GM23338 (cell line): ENCODE data around the gene FAM120A. TPM values are rescaled to one million over a fixed set of nuclear protein-coding genes. Genes with fewer than 3 reads are reported as not detected.

Experiments
- ATAC-seq: fragments of 200-7000 bp; cut with Tn5 transposase; 3 replicates; pipeline ENCODE4 v1.9.1; 2020
- DNase-seq: peaks from one replicate; pipeline ENCODE4 v3.0.0-alpha.2; 2015; ENCODE audit warnings: low spot score
- H2AFZ ChIP-seq: fragments of 200-600 bp; sonication (generic); 2 replicates; pipeline ENCODE4 v1.8.0; 2016; ENCODE audit warnings: antibody characterized with exemption, mild to moderate bottlenecking, moderate library complexity
- H3F3A ChIP-seq: fragments of 200-600 bp; sonication (generic); replicated peaks from 2 replicates; pipeline ENCODE4 v1.8.0; 2017; ENCODE audit warnings: antibody characterized with exemption, mixed run types, low read depth
- H3K27ac ChIP-seq: fragments of 200-600 bp; sonication (generic); 2 replicates; pipeline ENCODE4 v1.6.1; 2016; ENCODE audit warnings: low read depth
- H3K27me3 ChIP-seq: fragments of 200-600 bp; sonication (generic); 2 replicates; pipeline ENCODE4 v1.8.0; 2016; ENCODE audit warnings: mild to moderate bottlenecking, mixed run types, moderate library complexity; ENCODE audit not compliant: insufficient read depth
- H3K36me3 ChIP-seq: fragments of 200-600 bp; sonication (generic); 2 replicates; pipeline ENCODE4 v1.8.0; 2016; ENCODE audit warnings: mild to moderate bottlenecking; ENCODE audit not compliant: insufficient read depth
- H3K4me1 ChIP-seq: fragments of 200-600 bp; sonication (generic); 2 replicates; pipeline ENCODE4 v1.8.0; 2016; ENCODE audit warnings: mild to moderate bottlenecking, moderate library complexity; ENCODE audit not compliant: insufficient read depth
- H3K4me2 ChIP-seq: fragments of 200-600 bp; sonication (generic); 2 replicates; pipeline ENCODE4 v1.7.1; 2017; ENCODE audit warnings: mixed run types
- H3K4me3 ChIP-seq: fragments of 200-600 bp; sonication (generic); 2 replicates; pipeline ENCODE4 v1.6.1; 2016; ENCODE audit warnings: mixed run types
- H3K79me2 ChIP-seq: fragments of 200-600 bp; sonication (generic); replicated peaks from 2 replicates; pipeline ENCODE4 v1.8.0; 2017; ENCODE audit warnings: mild to moderate bottlenecking; ENCODE audit not compliant: insufficient read depth
- H3K9me2 ChIP-seq: fragments of 200-600 bp; sonication (generic); 2 replicates; pipeline ENCODE4 v1.8.0; 2017; ENCODE audit not compliant: insufficient read depth
- H4K20me1 ChIP-seq: fragments of 200-600 bp; sonication (generic); replicated peaks from 2 replicates; pipeline ENCODE4 v1.8.0; 2017; ENCODE audit warnings: mild to moderate bottlenecking; ENCODE audit not compliant: insufficient read depth
- H3K27ac Mint-ChIP-seq: 2 replicates; pipeline ENCODE4 v1.8.0; 2020; ENCODE audit warnings: inconsistent platforms, mild to moderate bottlenecking, moderate library complexity, mixed read lengths
- H3K27me3 Mint-ChIP-seq: 3 replicates; pipeline ENCODE4 v1.8.0; 2022; ENCODE audit warnings: low read depth, mild to moderate bottlenecking, moderate library complexity, mixed read lengths, inconsistent platforms; ENCODE audit not compliant: insufficient read depth, poor library complexity
- H3K36me3 Mint-ChIP-seq: 3 replicates; pipeline ENCODE4 v1.8.0; 2021; ENCODE audit warnings: low read depth, mild to moderate bottlenecking, inconsistent platforms, moderate library complexity, mixed read lengths
- H3K4me1 Mint-ChIP-seq: 3 replicates; pipeline ENCODE4 v1.8.0; 2020; ENCODE audit warnings: mild to moderate bottlenecking, inconsistent platforms, mixed read lengths
- H3K4me3 Mint-ChIP-seq: 3 replicates; pipeline ENCODE4 v1.8.0; 2021; ENCODE audit warnings: moderate library complexity, mild to moderate bottlenecking, inconsistent platforms, mixed read lengths
- H3K9me3 Mint-ChIP-seq: 3 replicates; pipeline ENCODE4 v1.8.0; 2020; ENCODE audit warnings: moderate library complexity, mild to moderate bottlenecking, inconsistent platforms, mixed read lengths
- CREB1 ChIP-seq: fragments of 250-450 bp; sonication (Bioruptor Pico); IDR thresholded peaks from 2 replicates; pipeline ENCODE4 v1.5.0; 2020; ENCODE audit warnings: low read depth, mild to moderate bottlenecking, moderate library complexity
- ETS1 ChIP-seq: IDR thresholded peaks from 2 replicates; pipeline ENCODE4 v1.6.1; 2016; ENCODE audit warnings: antibody characterized with exemption
- JUNB ChIP-seq: IDR thresholded peaks from one replicate; pipeline ENCODE4 v1.6.1; 2016; ENCODE audit warnings: antibody characterized with exemption; ENCODE audit not compliant: unreplicated experiment
- NANOG ChIP-seq: IDR thresholded peaks from 2 replicates; pipeline ENCODE4 v1.6.1; 2016; ENCODE audit warnings: antibody characterized with exemption, borderline replicate concordance
- POLR2AphosphoS5 ChIP-seq: IDR thresholded peaks from 2 replicates; pipeline ENCODE4 v1.6.1; 2016; ENCODE audit warnings: antibody characterized with exemption, low read depth
- STAT1 ChIP-seq: IDR thresholded peaks from one replicate; pipeline ENCODE4 v1.6.1; 2016; ENCODE audit warnings: antibody characterized with exemption; ENCODE audit not compliant: unreplicated experiment
- ZNF114 ChIP-seq: fragments of 250-450 bp; sonication (Bioruptor Pico); IDR thresholded peaks from 2 replicates; pipeline ENCODE4 v1.5.0; 2020; ENCODE audit warnings: mild to moderate bottlenecking, moderate library complexity
- ZNF331 ChIP-seq: fragments of 250-450 bp; sonication (Bioruptor Pico); IDR thresholded peaks from 2 replicates; pipeline ENCODE4 v1.5.0; 2020; ENCODE audit warnings: low read depth, mild to moderate bottlenecking, moderate library complexity
- ZNF462 ChIP-seq: fragments of 250-450 bp; sonication (Bioruptor Pico); IDR thresholded peaks from 2 replicates; pipeline ENCODE4 v1.5.0; 2020; ENCODE audit warnings: mild to moderate bottlenecking, moderate library complexity
- long read RNA-seq: library from polyadenylated mRNA; unstranded; transcript quantifications from one replicate; pipeline ENCODE4 v2.0.0, GENCODE V29; 2020; ENCODE audit not compliant: unreplicated experiment
- polyA plus RNA-seq: library from polyadenylated mRNA; unstranded; fragments of >200 nt; fragmentation: Nextera tagmentation; extraction: Ambion mirVana; gene quantifications from 2 replicates; pipeline ENCODE4 v1.2.1, GENCODE V29; 2016
- total RNA-seq: library from RNA; depleted of rRNA; stranded (reverse); fragments of >200 nt; shearing (Covaris generic); gene quantifications from 2 replicates; pipeline ENCODE4 v1.2.3, GENCODE V29; 2014; rRNA removed

Gene FAM120A, protein sequence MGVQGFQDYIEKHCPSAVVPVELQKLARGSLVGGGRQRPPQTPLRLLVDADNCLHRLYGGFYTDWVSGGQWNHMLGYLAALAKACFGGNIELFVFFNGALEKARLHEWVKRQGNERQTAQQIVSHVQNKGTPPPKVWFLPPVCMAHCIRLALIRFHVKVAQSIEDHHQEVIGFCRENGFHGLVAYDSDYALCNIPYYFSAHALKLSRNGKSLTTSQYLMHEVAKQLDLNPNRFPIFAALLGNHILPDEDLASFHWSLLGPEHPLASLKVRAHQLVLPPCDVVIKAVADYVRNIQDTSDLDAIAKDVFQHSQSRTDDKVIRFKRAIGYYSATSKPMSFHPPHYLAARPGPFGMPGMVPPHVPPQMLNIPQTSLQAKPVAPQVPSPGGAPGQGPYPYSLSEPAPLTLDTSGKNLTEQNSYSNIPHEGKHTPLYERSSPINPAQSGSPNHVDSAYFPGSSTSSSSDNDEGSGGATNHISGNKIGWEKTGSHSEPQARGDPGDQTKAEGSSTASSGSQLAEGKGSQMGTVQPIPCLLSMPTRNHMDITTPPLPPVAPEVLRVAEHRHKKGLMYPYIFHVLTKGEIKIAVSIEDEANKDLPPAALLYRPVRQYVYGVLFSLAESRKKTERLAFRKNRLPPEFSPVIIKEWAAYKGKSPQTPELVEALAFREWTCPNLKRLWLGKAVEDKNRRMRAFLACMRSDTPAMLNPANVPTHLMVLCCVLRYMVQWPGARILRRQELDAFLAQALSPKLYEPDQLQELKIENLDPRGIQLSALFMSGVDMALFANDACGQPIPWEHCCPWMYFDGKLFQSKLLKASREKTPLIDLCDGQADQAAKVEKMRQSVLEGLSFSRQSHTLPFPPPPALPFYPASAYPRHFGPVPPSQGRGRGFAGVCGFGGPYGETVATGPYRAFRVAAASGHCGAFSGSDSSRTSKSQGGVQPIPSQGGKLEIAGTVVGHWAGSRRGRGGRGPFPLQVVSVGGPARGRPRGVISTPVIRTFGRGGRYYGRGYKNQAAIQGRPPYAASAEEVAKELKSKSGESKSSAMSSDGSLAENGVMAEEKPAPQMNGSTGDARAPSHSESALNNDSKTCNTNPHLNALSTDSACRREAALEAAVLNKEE
- total RNA-seq (47.9 and 52.5 TPM in 2 replicates), polyA plus RNA-seq (28.2 and 29.9 TPM in 2 replicates)
- long read RNA-seq, partial matches to known transcripts: 3 of 5 reads
- long read RNA-seq, other reads (novel, unspliced or antisense): 2 of 5 reads

- Histone ChIP-seq H3F3A (peaks cover 15% of the 10 kb centered on the region), H3K27me3 (no peaks in the 10 kb centered on the region), H3K4me3 (peak within 1 kb of the TSS; percentile 94), H3K79me2 (peaks cover 59% of the 10 kb centered on the region), H4K20me1 (peaks cover 17% of the 10 kb centered on the region), H3K27ac (peak within 1 kb of the TSS; percentile 87), H2AFZ (peak within 1 kb of the TSS; percentile 45), H3K36me3 (peaks cover 17% of the 10 kb centered on the region), H3K4me1 (peaks cover 29% of the 10 kb centered on the region), H3K9me2 (no peaks in the 10 kb centered on the region), H3K4me2 (peak within 1 kb of the TSS; percentile 98)
- peak within 1 kb of the TSS; percentile 95 for H3K27ac Mint-ChIP-seq
- peak; percentile 75 for DNase-seq
- TF ChIP-seq NANOG (no peak), POLR2AphosphoS5 (peak; percentile 49), ETS1 (0 out of 2 replicates have a peak, but pooled peaks have one; percentile 20)
- peak within 1 kb of the TSS; percentile 96 for H3K4me3 Mint-ChIP-seq
- no peaks in the 10 kb centered on the region for H3K9me3 Mint-ChIP-seq
- H3K4me1 Mint-ChIP-seq: peaks cover 26% of the 10 kb centered on the region
- peak; percentile 62 for ATAC-seq
- peaks cover 55% of the 10 kb centered on the region for H3K36me3 Mint-ChIP-seq
- H3K27me3 Mint-ChIP-seq: peaks cover 12% of the 10 kb centered on the region
Observed at GRCh38 chr9:93450945-93451815, at the start of gene FAM120A. TSS of gene FAM120A (plus strand) at chr9:93451685. CDS start at chr9:93451916, 231 bp downstream.

GRCh38 chr9:93406371-93406770, 45.1 kb upstream of the FAM120A start:
- no peaks in the 10 kb centered on the region for H3K36me3 Mint-ChIP-seq
- no peaks in the 10 kb centered on the region for H3K4me1 ChIP-seq
- H3K27ac ChIP-seq: no peak overlapping the region
- H3K9me2 ChIP-seq: peaks cover 8% of the 10 kb centered on the region; the same call in 1 of the 2 replicates
- H3K4me1 Mint-ChIP-seq: no peaks in the 10 kb centered on the region
- H3K27ac Mint-ChIP-seq: no peak overlapping the region
- no peaks in the 10 kb centered on the region for H4K20me1 ChIP-seq
- no peak for ATAC-seq
- no peaks in the 10 kb centered on the region for H3F3A ChIP-seq
- no peak overlapping the region for H3K4me2 ChIP-seq
- H3K9me3 Mint-ChIP-seq: no peaks in the 10 kb centered on the region
- no peaks in the 10 kb centered on the region for H3K27me3 Mint-ChIP-seq
- H2AFZ ChIP-seq: no peak overlapping the region
- H3K4me3 Mint-ChIP-seq: no peak overlapping the region
- H3K36me3 ChIP-seq: no peaks in the 10 kb centered on the region
- no peak for DNase-seq
- no peak overlapping the region for H3K4me3 ChIP-seq
- H3K79me2 ChIP-seq: no peaks in the 10 kb centered on the region
- no peak for TF ChIP-seq CREB1 (CRISPR knock-in tag)
- TF ChIP-seq STAT1: no peak
- no peak for TF ChIP-seq JUNB
- no peak for TF ChIP-seq NANOG
- TF ChIP-seq ZNF331 (CRISPR knock-in tag): no peak
- no peak for TF ChIP-seq POLR2AphosphoS5
- TF ChIP-seq ZNF114 (CRISPR knock-in tag): no peak
- no peak for TF ChIP-seq ZNF462 (CRISPR knock-in tag)
- no peaks in the 10 kb centered on the region for H3K27me3 ChIP-seq
